ENCODE results near the gene RPS27A. TPM values are rescaled to one million over a fixed set of nuclear protein-coding genes. Genes with fewer than 3 reads are reported as not detected.
"Not testable (repeated sequence)": the region's sequence is repeated elsewhere in the genome, so short reads cannot be mapped to it uniquely, and the experiment has no call there.

The RPS27A gene
- total RNA-seq, 1 donor from 2014 or later = 795 TPM

DNA sequence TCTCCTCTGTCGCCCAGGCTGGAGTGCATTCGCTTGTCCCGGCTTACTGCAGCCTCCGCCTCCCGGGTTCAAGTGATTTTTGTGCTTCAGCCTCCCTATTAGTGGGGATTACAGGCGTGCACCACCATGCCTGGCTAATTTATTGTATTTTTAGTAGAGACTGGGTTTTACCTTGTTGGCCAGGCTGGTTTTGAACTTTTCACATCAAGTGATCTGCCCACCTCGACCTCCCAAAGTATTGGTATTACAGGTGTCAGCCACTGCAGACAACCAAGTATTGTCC is 1.1 kb downstream of the RPS27A start:
- no peak for DNase-seq (ENCODE audit: low spot score in 2 of 2, unreplicated experiment in 2 of 2)
- peaks cover 35% of the 10 kb centered on the region for H3K4me1 Mint-ChIP-seq
- H3K4me3 Mint-ChIP-seq = peak overlapping the region; percentile 91
- H3K27ac Mint-ChIP-seq = peak overlapping the region; percentile 99
- H3K9me3 Mint-ChIP-seq = no peaks in the 10 kb centered on the region
- H3K27me3 Mint-ChIP-seq (ENCODE audit: low read depth) = no peaks in the 10 kb centered on the region
- TF ChIP-seq, protein P1, sequence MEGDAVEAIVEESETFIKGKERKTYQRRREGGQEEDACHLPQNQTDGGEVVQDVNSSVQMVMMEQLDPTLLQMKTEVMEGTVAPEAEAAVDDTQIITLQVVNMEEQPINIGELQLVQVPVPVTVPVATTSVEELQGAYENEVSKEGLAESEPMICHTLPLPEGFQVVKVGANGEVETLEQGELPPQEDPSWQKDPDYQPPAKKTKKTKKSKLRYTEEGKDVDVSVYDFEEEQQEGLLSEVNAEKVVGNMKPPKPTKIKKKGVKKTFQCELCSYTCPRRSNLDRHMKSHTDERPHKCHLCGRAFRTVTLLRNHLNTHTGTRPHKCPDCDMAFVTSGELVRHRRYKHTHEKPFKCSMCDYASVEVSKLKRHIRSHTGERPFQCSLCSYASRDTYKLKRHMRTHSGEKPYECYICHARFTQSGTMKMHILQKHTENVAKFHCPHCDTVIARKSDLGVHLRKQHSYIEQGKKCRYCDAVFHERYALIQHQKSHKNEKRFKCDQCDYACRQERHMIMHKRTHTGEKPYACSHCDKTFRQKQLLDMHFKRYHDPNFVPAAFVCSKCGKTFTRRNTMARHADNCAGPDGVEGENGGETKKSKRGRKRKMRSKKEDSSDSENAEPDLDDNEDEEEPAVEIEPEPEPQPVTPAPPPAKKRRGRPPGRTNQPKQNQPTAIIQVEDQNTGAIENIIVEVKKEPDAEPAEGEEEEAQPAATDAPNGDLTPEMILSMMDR (IDR thresholded peaks at IDR 0.05; ENCODE audit: unreplicated experiment) = no peak
- peaks cover 13% of the 10 kb centered on the region for H3K36me3 Mint-ChIP-seq

DNA sequence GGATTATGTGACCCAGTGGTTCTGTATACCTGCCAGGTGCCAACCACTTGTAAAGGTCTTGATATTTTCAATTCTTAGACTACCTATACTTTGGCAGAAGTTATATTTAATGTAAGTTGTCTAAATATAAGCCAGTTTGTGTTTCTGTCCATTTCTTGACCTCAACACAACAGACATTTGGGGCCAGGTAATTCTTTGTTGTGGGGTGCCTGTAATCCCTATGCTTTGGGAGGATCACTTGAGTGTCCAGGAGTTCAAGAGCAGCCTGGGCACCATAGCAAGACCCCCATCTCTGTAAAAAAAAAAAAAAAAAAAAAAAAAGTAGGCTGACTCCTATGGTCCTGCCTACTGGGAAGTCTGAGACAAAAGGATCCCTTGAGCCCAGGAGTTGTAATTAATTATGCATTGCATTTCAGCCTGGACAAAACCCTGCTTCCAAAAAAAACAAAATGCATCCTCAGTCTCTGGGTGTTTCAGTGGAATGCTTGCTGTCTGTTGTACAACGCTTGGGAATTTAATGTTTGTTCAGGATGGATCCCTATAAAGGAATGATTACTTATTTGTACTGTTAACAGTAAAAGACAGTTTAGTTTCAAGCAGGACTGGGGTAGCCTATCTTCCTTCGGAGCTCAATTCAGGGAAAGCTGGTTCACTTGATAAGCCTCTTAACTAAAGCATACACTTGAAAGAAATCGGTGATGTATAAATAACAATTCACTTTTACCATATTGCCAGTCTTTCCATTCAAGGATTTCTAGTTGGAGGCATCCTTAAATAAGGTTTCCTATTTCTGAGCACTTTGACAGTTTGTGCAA is 3.4 kb downstream of the RPS27A start:
- Mint-ChIP-seq H3K4me3 (no peak overlapping the region), H3K27me3 (ENCODE audit: low read depth) (no peaks in the 10 kb centered on the region), H3K27ac (peak overlapping the region; percentile 50), H3K9me3 (no peaks in the 10 kb centered on the region), H3K4me1 (peaks cover 22% of the 10 kb centered on the region), H3K36me3 (peaks cover 14% of the 10 kb centered on the region)
- TF ChIP-seq, protein P1 (IDR thresholded peaks at IDR 0.05; ENCODE audit: unreplicated experiment) = no peak
- no peak for DNase-seq (ENCODE audit: low spot score in 2 of 2, unreplicated experiment in 2 of 2)

DNA sequence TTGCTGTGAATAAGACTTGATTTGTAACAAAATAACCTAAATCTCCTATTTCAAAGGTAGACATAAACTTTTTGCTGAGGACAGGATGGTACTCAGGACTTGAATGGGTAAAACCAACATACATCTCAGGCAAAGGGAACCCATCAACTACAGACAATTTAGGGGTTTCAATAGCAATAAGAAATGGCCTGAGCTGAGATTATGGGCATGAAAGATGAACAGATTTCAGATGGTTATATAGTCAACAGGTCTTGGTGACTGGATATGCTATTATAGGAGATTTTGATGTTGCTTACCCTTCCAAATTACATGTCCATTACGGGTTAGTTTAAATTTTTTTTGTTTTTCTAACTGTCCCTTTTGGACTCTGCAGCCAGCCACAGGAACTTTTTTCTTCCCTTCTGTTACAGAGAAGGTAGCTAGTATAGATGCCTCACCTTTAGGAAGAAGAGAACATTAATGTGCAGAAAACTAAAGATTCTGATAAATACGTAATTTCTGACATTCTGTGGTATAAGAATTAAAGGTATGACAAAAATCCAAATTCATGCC is 4.6 kb downstream of the RPS27A start:
- H3K36me3 Mint-ChIP-seq = peaks cover 14% of the 10 kb centered on the region
- TF ChIP-seq, protein P1 (IDR thresholded peaks at IDR 0.05; ENCODE audit: unreplicated experiment) = no peak
- H3K27me3 Mint-ChIP-seq (ENCODE audit: low read depth) = no peaks in the 10 kb centered on the region
- H3K4me3 Mint-ChIP-seq = no peak overlapping the region
- peaks cover 15% of the 10 kb centered on the region for H3K4me1 Mint-ChIP-seq
- H3K27ac Mint-ChIP-seq = no peak overlapping the region
- DNase-seq (ENCODE audit: low spot score in 2 of 2, unreplicated experiment in 2 of 2) = no peak
- H3K9me3 Mint-ChIP-seq = no peaks in the 10 kb centered on the region

DNA sequence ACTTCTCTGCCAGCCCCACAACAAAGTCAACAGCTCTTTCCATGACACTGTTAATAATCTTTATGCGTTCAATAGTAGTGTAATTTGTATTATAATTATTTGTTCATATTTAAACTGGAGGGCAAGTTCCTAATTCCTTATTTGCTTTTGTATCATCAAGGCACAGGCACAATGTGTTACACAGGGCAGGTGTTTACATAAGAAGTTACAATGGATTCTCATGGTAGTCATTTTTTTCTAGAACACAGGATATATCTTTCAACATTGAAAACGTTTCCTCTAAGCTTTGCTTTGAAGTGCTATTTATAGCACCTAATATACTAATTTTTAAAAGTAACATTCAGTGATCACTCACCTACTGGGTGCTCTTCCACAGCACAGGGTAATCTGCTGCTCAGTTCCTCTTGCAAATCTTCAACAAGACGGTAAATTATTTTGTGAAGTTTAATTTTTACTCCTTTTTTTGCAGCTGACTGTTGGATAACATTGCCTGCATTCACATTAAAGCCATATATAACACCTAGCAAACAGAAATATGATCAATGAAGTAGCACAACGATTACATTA is 7.3 kb downstream of the RPS27A start:
- no peaks in the 10 kb centered on the region for H3K4me1 Mint-ChIP-seq
- no peak overlapping the region for H3K27ac Mint-ChIP-seq
- TF ChIP-seq, protein P1 (IDR thresholded peaks at IDR 0.05; ENCODE audit: unreplicated experiment) = no peak
- H3K36me3 Mint-ChIP-seq = peaks cover 17% of the 10 kb centered on the region
- H3K9me3 Mint-ChIP-seq = no peaks in the 10 kb centered on the region
- no peaks in the 10 kb centered on the region for H3K27me3 Mint-ChIP-seq (ENCODE audit: low read depth)
- H3K4me3 Mint-ChIP-seq = no peak overlapping the region
- DNase-seq (ENCODE audit: low spot score in 2 of 2, unreplicated experiment in 2 of 2) = no peak

DNA sequence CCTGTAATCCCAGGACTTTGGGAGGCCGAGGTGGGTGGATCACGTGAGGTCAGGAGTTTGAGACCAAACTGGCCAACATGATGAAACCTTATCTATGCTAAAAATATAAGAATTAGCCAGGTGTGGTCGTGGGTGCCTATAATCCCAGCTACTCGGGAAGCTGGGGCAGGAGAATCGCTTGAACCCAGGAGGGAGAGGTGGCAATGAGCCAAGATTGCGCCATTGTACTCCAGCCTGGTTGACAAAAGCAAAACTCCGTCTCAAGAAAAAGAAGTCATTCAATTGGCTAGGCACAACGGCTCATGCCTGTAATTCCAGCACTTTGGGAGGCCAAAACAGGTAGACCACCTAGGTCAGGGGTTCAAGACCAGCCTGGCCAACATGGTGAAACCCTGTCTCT is 9.1 kb downstream of the RPS27A start:
- not testable (repeated sequence) for H3K27me3 Mint-ChIP-seq (ENCODE audit: low read depth); H3K27ac Mint-ChIP-seq; DNase-seq (ENCODE audit: low spot score in 2 of 2, unreplicated experiment in 2 of 2); H3K9me3 Mint-ChIP-seq; H3K4me1 Mint-ChIP-seq; H3K4me3 Mint-ChIP-seq
- peaks cover 15% of the 10 kb centered on the region for H3K36me3 Mint-ChIP-seq

DNA sequence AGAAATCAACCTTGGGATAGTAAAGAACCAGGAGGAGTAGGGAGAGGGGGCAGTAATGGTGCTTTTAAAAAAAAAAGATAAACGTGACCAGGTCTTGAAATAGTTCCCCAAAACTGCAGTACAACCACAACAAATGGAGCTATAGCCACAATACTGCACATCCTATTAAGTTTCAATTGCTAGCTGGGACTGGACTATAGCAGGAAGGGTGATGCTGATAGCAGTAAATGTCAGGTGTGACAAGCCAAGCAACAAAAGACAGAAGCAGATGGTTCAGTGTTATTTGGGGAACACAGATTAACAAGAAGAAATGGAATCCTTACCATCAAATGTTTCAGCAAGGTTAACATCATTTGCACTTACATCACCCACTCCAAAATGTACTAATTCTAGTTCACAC is 10.1 kb downstream of the RPS27A start:
- Mint-ChIP-seq H3K27ac (no peak overlapping the region), H3K36me3 (peaks cover 15% of the 10 kb centered on the region), H3K4me3 (no peak overlapping the region), H3K4me1 (no peaks in the 10 kb centered on the region), H3K27me3 (ENCODE audit: low read depth) (no peaks in the 10 kb centered on the region), H3K9me3 (no peaks in the 10 kb centered on the region)
- TF ChIP-seq, protein P1 (IDR thresholded peaks at IDR 0.05; ENCODE audit: unreplicated experiment) = no peak
- DNase-seq (ENCODE audit: low spot score in 2 of 2, unreplicated experiment in 2 of 2) = no peak
